NCI-H1930 (cell line): Measurements from ENCODE around the gene SAMD4A.
A peak's percentile ranks its signal among the peaks of the same experiment; 100 is the strongest.

Experiments
- DNase-seq, 2 experiments: peaks; one replicate each; lab custom pipeline; 2025; lab: John Stamatoyannopoulos, UW

Gene SAMD4A

DNA sequence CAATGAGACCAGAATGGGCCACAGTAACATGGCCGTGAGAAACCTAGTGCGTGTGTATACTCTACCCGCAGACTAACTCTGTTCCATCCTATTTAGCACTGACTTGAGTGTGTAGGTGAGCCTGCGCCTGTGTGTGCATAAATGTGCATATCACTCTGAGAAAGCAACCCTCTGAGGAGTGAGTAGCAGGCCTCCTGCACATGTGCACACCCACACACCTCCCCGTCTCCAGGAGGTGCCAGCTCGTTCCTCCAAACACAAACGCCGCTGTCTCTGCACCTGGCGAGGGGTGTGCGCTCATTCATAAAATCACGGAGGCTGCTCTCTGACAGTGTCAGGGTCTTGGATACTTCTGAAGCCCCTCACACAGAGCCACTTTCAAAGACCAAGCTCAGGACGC is 196.8 kb downstream of the SAMD4A start:
- DNase-seq: no peak

DNA sequence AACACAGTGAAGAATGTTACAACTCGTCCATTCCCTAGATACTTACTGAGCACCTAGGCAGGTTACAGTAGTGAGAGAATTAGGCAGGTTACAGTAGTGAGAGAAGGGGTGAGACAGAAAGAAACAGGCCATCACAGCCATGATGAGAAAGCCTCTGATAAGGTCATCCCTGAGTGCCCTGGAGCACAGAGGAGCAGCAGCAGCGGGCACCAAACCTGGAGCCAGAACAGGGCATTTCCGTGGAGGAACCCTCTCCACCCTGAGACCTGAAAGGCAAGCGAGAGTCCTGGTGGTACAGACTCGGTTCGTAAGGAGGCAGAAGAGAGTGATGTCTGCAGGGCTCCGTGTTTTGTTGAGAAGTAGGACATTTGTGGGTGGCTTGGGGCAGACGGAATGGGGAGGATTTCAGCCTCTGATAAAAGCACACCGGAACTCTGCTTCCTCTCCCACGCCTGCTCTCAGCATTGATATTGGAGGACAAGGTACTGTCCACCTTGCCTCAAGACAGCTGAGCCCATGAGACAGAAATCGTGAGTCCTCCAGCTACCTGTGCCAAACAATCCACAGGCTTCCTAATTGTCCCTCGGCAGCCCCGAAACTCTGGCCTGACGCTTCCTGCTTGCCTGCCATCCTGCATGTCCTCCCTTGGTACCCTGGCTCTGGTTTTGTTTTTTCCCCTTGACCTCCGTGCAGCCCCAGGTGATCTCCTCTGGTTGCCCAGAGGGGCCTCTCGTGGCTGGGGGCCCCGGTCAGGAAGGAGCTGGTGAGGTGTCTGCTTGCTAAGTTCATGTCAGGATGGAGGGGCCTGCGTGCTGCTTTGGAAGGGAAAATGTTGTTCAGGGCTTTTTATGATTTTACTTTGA is 199.6 kb downstream of the SAMD4A start:
- no peak for DNase-seq

DNA sequence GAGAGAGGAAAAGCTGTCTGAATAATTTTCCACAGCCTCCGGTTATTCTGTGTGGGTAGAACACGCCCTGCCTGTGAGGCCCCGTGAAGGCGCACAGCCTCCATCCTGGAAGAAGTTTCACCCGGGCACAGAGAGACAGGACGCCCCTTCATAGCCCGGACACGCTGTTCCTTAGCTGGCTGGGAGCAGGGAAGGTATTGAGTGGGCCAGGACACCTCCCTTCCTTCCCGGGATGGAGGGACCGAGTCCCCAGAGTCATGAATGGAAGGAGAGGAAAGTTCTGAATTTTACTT is 200.2 kb downstream of the SAMD4A start:
- no peak for DNase-seq

DNA sequence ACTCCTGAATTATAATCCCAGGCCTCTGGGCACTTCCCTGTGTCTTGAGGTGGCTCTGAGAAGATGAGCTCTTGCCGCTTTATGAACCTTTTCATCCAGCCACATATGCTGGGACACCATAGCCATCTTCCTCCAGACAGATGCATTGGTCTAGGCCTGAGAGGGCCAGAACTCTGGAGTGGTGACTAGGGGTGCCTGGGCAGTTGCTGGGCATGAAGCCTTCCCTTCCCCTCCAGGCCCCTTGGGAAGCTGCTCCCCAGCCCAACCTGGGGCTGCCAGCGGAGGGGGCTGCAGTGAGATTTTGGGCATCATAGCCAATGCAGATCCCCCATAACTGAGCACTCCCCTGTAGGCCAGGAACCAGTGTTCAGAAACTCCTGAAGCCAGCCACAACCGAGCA is 200.5 kb downstream of the SAMD4A start:
- no peak for DNase-seq

DNA sequence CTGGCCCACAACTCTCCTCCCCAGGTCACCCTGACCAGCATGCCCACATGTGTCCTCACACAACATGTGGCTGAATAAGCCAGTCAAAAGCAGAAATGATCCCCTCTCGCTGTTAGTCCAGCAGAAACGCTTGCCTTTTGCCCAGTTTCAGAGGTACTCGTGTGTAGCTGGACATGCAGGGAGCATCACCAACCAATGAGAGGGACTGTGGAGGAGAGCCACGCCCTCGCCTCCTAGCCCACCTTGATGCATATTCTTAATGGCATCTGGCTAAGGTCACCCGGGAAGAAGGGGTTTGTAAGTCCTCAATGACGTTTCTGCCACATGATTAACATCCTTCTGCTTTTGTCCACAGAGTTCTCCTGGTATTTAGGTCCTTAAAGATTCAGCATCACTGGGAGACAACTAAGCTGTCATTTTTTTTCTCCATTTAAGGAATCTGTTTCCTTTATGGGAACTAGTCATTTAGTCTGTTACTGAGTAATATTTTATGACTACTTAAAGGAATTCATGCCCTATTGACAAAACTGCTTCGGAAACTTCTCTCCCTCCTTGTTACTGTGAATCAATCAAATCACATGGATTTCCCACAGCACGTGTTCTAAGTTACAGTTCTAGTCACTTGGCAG is 201.7 kb downstream of the SAMD4A start:
- no peak for DNase-seq

DNA sequence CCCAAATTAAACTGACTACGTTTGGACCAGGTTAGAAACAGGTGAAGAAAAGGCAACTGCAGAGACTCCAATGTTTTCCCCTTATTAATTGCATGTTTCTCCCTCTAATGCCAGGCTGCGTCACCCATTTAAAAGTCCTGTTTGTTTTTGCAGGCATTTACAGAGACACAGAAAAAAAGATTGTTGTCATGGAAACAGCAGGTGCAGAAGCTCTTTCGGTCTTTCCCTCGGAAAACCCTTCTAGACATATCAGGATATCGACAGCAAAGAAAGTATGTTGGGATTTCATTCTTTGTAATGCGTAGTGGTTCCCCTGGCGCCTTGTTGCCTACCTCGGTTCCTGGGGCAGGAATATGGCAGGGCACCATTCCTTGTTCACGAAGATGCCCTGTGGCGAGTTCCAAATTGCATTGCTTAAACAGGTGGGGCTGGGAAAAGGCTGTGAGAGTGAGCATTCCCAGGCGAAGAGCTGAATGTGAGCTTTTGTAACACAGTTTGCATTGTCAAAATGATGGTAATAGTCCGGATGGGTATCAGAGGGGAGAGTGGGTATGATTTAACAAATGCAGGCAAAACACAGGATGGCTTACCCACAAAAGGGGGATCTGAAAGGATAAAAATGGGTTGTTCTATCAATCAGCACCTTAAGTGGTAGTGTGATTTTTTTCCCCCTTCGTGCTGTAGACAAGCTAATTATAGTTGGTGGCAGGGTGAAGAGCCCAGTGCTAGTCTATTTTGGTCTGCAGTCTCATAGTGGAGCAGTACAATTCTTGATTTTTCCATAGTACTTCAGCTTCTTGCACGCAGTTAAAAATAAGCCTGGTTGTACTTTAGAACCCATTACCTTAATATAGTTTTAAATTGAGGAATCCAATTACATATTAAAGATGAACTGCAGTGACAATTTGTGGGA is 203.3 kb downstream of the SAMD4A start:
- peak in 1 of 2 experiments; percentile 46 for DNase-seq

DNA sequence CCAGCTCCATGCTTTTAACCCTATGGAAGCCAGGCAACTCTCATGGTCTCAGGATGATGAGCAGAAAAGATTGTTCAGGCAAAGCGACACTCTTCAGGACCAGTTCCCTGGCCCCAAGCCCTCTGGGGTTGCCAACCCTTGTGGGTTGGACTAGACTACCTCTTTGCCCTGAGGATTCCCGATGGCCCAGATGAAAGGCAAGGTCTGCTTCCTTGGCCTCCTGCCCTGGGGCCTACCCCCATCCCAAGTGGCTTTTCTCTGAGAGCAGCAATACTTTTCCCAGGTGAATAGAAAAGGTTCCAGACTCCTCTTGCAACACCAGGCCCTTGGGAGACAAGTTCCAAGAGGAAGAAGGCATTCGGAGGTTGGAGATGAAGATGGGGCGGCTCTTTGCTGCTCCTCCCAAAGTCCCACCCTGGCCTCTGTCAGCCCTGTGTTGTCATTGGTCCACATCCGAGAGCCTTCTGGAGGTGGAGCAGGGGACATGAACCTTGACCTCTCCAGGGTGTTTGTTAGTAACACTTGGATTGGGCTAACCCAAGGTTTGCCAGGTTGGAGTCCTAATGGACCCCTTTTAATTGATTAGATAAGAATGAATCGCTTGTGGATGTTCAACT is 204.6 kb downstream of the SAMD4A start:
- DNase-seq: no peak

DNA sequence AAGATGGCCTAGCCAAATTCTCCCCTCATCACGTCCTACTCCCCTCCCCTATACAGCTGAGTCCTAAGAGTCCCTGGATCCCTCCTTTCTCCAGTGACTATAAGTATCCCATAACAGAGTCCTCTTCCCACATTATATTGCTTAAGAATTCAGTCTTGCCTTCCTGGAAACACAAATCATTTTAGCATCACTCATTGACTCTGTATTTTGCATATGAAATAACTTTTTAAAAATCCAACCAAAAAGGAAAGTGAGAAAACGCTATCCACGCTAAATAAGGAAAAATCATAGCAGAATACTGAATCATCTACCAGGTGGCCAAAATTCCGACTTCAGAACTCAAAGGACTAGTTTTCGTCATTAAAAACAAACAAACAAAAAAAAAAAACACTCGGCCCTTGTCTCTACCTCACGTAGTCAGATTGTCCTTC is 205.5 kb downstream of the SAMD4A start:
- no peak for DNase-seq

DNA sequence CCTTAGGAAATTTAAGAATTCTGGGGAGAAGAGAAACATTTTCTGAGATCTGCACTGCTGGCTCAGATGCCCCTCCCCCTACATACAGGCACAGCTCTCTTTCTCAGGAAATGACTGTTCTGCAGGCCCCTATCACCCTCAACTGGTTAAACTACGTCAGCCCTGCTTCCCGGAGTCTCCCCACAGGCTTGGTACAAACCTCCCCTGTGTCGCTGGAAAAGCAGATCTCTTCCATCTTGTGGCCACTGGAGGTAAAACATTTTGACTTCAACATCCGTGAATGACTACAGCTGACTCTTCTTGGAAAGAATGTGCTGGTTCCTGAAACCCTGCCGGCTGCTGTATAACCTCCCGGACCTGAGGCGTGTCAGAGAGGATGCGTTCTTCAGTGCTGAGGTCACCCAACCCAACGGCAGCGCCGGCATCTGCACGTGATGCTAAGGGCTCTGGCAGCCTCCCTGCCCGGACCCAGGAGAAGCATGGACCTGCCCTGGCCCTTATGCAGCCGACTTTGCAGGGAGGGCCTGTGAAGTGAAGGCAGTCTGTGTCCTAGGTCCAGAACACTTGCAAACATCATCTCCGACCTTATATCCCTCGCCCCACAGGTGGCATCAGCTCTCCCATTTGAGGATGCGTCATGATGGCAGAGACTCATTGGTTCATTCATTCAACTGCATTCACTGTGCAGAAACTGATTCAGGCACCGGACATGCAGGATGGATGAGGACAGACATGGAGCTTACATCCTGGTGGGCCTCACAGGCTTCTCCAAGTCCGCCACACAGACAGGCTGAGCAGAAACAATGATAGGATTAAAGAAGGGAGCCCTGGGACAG is 206.5 kb downstream of the SAMD4A start:
- DNase-seq: peak; percentile 55 to 56

DNA sequence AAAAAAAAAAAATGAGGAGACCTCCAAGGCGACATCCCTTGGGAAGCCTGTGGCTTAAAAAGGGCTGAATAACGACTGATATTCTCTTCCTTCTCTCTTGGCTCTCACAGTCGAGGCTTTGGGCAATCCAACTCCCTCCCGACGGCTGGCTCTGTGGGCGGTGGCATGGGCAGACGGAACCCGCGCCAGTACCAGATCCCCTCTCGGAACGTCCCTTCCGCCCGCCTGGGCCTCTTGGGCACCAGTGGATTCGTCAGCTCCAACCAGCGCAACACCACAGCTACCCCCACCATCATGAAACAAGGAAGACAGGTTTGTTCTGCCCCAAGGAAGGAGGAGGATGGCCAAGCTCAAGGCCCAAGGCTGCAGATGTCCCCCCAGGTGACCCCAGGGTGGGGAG is 207.9 kb downstream of the SAMD4A start:
- DNase-seq: no peak

DNA sequence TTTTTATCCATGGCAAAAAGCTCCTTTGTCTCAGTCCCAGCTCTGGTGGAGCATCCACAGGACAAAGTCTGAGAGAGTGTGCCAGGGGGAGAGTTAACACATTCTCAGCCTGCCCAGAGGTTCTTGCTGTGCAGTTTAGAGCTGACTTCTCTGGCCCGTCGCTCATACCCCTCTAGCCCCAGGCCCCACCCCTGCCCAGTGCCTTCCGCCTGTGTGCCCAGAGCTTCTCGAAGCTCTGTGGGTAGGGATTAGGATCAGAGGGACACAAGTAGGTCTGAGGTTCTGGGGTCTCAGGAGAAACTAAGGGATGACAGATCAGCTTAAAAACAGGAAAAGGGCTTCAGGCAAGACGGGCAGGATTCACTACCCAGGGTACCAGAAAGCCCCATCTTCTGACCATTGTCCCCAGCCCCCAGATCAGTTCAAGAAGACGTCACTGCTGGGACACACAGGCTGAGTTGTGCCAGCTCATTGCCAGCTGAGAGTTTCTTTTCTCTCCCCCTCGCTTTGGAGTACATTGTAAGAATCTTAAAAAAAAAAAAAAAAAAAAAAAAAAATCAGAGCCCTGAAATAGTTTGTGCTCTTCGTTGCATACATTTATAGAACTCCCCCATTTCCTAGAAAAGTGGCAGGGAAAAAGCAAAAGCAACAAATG is 208.7 kb downstream of the SAMD4A start:
- DNase-seq: no peak

DNA sequence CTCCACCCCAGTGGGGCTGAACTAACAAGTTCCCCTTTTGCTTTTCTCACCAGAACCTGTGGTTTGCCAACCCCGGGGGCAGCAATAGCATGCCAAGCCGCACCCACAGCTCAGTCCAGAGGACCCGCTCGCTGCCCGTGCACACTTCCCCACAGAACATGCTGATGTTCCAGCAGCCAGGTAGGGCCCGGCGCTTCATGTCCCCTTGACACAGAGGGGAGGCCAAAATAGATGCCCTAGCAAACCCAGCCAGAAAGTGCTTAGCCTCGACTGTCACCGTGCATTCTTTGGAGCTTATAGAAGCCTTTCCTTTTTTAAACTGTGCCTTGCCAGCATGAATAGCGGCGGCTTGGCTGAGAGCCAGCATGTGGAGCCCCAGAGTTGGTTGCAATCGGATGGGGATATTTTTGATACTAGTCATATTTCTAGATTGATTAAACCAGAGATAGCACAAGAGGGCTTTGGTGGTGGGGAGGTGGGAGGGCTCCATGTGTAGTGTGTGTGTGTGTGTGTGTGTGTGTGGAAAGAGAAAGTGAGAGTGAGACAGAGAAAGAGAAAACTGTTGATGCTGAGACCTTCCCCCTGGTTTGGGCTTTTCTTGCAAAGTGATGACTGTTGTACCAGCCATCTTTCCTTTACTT is 209.6 kb downstream of the SAMD4A start:
- no peak for DNase-seq

DNA sequence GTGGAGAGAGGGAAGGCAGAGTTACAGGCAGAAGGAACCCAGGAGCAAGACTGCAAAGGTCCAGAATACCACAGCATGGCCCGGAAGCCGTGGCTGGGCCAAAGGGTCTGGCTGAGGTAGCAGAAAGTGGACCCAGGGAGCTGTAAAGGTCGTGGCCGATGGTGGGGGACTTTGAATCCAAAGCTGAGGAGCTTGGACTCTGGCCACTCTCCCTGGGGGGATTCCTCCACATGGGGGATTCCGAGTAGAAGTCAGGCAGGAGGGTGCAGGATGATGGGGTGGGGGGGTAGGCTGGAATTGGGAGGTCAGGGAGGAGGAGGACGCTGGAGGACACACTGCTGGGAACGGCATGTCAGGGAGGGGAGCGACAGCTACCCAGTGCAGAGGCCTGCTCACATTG is 210.5 kb downstream of the SAMD4A start:
- DNase-seq: no peak

DNA sequence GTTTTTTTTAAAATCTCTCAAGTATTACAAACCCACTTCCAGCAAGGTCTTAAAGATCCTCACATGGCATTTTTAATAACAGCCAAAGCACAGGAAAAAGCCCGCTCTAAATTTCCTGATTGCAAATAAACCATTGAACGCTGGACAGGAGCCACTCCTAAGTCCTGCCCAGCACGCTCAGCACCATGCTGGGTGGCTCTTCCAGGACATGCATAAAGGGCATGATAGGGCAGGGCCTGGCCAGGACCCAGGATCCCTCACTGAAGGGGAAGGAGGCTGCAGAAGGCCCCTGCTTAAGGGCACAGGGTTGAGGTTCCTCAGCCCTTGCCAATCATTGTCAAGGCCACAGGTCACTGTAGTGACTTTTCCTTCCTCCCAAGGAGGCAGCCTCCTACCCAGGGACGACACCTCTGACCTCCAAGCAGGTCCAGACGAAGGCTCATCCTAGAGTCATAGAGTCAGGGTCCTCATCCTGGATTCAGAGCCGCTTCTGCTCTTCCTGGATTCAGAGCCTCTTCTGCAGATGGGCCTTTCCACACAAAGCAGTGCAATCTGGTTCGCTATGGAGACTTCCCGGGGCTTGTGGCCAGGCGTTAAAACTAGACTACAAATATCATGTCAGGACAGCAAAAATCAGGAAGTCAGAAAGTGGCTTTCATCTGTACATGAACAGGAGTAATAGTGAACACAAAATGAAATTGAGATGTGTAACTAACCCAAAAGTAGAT is 211.9 kb downstream of the SAMD4A start:
- no peak for DNase-seq

DNA sequence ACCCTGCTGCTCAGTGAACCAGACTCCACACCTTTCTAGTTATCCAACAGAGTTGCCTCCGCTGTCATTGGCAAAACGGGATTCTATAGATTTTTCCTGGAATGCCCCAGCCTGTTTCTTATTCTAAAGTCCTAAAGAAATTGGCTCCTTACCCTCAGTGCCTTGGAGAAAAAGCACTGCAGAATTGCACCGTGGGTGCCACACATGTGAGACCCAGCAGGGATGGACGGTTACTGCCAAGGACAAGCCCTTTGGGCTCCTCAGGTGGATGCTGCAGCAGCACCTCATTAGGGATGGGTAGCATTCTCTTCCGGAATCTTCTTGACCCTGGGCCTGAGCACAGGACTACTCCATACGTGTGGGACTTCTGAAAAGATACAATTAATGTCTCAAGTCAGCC is 214.2 kb downstream of the SAMD4A start:
- no peak for DNase-seq

DNA sequence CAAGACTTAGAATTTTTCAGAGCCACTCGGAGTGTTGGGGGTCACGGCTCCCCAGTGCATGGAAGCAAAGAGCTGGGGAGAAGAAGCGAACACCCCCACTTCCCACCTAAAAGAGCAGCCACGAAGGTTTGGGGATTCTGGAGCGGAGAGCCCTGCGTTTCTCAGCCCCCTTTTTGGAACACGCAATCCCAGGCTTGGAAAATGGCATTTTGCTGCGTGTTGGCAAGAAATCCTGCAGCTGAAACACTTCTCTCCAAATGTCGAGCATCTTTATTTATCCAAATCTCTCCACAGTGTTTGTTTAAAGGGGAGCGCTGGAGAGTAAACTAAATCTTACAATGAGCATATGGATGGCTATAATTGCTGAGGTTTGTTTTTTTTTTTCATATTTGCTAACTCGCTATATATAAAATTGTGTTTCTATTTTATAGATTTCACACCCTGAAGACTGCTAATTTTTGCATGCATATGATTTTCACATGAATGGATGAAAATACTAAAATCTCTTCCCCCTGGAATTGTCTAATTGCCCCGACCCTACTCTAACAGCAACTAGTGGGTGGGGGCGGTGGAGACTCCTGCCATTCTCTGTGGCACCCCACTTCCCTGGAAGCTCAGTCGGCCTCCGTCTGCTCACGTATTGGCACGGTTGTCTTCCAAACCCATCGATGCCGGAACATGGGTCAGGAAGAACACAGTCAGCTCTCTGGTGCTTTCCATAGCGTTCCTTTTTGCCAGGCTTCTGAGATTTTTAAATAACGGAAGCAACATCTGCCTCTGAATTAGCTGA is 215.2 kb downstream of the SAMD4A start:
- DNase-seq: no peak

DNA sequence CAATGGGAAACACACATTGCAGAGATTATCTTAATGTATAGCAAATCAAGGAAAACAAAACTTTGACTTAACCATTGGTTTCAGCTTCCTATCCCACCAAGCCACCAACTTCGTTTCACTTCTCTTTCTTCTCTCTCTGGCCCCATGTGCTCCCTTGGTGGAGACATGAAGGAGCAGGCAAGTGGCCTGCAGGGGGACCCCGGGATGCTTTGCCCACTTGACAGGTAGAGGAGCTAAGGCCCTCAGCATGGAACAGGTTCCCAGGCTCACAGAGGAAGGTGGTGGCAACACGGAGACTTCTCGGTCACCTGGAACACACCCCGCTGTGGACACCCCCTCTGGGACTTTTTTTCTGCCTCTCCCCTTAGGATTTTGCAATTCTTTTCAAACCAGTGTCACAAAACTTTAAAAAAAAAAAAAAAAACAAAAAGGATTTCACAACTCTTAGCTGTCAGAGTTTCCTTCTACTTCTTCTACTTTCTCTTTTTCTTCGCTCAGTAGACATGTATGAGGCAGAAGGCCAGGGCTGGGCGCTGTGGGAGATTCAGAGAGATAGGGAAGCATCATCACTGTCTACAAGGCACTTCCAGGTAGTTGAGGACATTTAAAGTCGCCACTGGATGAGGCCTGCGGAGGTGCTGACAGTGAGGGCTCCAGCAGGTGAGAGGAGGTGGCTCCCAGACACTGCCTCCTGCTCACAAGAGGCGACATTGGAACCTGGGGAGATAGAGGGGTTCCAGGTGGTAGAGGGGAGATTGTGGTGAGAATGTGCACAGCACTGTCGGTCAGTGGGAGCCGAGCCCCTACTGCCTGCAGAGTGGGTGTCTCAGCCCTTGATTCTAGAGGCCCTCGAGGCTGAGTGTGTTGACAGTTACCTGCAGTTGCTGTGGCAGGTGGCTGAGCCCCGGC is 216.1 kb downstream of the SAMD4A start:
- no peak for DNase-seq

DNA sequence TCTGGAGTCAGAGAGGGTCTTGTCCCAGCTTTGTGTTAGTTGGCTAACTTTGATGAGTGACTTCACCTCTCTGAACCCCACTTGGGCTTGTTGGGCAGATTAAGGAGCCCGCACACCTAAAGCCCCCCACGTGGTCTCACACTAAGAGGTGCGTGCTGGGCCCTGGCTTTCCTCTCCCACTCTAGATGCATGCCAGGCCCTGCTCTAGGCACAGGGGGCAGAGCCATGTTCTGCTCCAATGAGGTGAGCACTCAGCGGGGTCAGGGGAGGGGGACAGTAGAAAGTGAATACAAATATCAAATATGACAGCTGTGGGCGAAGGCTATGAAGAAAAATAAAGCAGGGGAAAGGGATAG is 216.7 kb downstream of the SAMD4A start:
- DNase-seq: no peak
